ENCODE measurements around the gene EML2.

EML2 gene

GRCh38 chr19:45670670-45671453 is 31.7 kb upstream of the EML2 start (continued):
- TF ChIP-seq YY1 (tag by site-specific recombination; IDR thresholded peaks at IDR 0.05): no peak
- peak; percentile 80 for TF ChIP-seq ZNF18 (tag by site-specific recombination; IDR thresholded peaks at IDR 0.05)
- TF ChIP-seq ZNF610 (tag by site-specific recombination; IDR thresholded peaks at IDR 0.05; ENCODE audit: borderline replicate concordance): no peak
- TF ChIP-seq ZNF350 (tag by site-specific recombination; IDR thresholded peaks at IDR 0.05): no peak
- no peak for TF ChIP-seq ZNF621 (tag by site-specific recombination; IDR thresholded peaks at IDR 0.05)
- TF ChIP-seq KLF9 (tag by site-specific recombination; IDR thresholded peaks at IDR 0.05; ENCODE audit: low read depth): 0 out of 2 replicates have a peak, but pooled peaks have one; percentile 58
- TF ChIP-seq ZBTB6 (tag by site-specific recombination; IDR thresholded peaks at IDR 0.05): no peak
- TF ChIP-seq MYNN (tag by site-specific recombination; IDR thresholded peaks at IDR 0.05; ENCODE audit: borderline replicate concordance): no peak
- no peak for TF ChIP-seq TRIM28 (IDR thresholded peaks at IDR 0.05; ENCODE audit: borderline replicate concordance, low read length)
- no peak for TF ChIP-seq ZNF701 (tag by site-specific recombination; IDR thresholded peaks at IDR 0.05)
- TF ChIP-seq ZNF473 (tag by site-specific recombination; IDR thresholded peaks at IDR 0.05): no peak
- no peak; the same call in 1 of the 2 replicates for TF ChIP-seq GLIS2 (tag by site-specific recombination; IDR thresholded peaks at IDR 0.05)
- TF ChIP-seq ZNF513 (tag by site-specific recombination; IDR thresholded peaks at IDR 0.05): no peak
- TF ChIP-seq ATF2 (tag by site-specific recombination; IDR thresholded peaks at IDR 0.05; ENCODE audit: low read depth): no peak
- TF ChIP-seq ZNF837 (tag by site-specific recombination; IDR thresholded peaks at IDR 0.05): no peak
- peak; percentile 15; the same call in 1 of the 2 replicates for TF ChIP-seq ZNF76 (tag by site-specific recombination; IDR thresholded peaks at IDR 0.05; ENCODE audit: borderline replicate concordance, low read depth)
- TF ChIP-seq SCRT2 (tag by site-specific recombination; IDR thresholded peaks at IDR 0.05): no peak
- TF ChIP-seq HIC1 (tag by site-specific recombination; IDR thresholded peaks at IDR 0.05): peak; percentile 75
- TF ChIP-seq ZEB2 (tag by site-specific recombination; IDR thresholded peaks at IDR 0.05): no peak
- TF ChIP-seq ZNF391 (tag by site-specific recombination; IDR thresholded peaks at IDR 0.05; ENCODE audit: borderline replicate concordance, low read depth): no peak
- no peak for TF ChIP-seq ZNF692 (tag by site-specific recombination; IDR thresholded peaks at IDR 0.05)
- TF ChIP-seq ZNF114 (tag by site-specific recombination; IDR thresholded peaks at IDR 0.05): no peak
- TF ChIP-seq SP3 (tag by site-specific recombination; IDR thresholded peaks at IDR 0.05): peak; percentile 88
- no peak for TF ChIP-seq ZNF747 (tag by site-specific recombination; IDR thresholded peaks at IDR 0.05)
- TF ChIP-seq ZNF624 (tag by site-specific recombination; IDR thresholded peaks at IDR 0.05): no peak
- no peak for TF ChIP-seq AEBP2 (tag by site-specific recombination; IDR thresholded peaks at IDR 0.05; ENCODE audit: borderline replicate concordance)
- TF ChIP-seq ZNF24 (tag by site-specific recombination; IDR thresholded peaks at IDR 0.05): no peak
- TF ChIP-seq ZNF146 (tag by site-specific recombination; IDR thresholded peaks at IDR 0.05): 0 out of 2 replicates have a peak, but pooled peaks have one; percentile 15
- no peak for TF ChIP-seq ZNF677 (tag by site-specific recombination; IDR thresholded peaks at IDR 0.05)
